Ovary (tissue), 9 donors: ENCODE measurements around the gene MARS1. TPM values are rescaled to one million over a fixed set of nuclear protein-coding genes. Genes with fewer than 3 reads are reported as not detected.

ENCODE experiments used
- DNase-seq, 5 donors: peaks; one replicate each; pipeline ENCODE4 v3.0.0-alpha.2; 2019 to 2020
- H3K27ac ChIP-seq, 2 donors: fragments of 200-600 bp; one replicate each; pipeline versions ENCODE4 v1.5.1 to v1.8.0; 2019 to 2022
- H3K27me3 ChIP-seq: fragments of 200-600 bp; one replicate; pipeline ENCODE4 v1.8.0; 2022
- H3K36me3 ChIP-seq: fragments of 200-600 bp; sonication (generic); one replicate; pipeline ENCODE4 v1.5.1; 2019
- H3K4me1 ChIP-seq: one replicate; pipeline ENCODE4 v1.8.1; 2013; ENCODE audit warnings: mild to moderate bottlenecking, moderate library complexity; ENCODE audit not compliant: insufficient read depth
- H3K4me3 ChIP-seq: fragments of 200-600 bp; sonication (generic); one replicate; pipeline ENCODE4 v1.5.1; 2017
- H3K9me3 ChIP-seq, 2 donors: fragments of 200-600 bp in 1 of 2; sonication (generic) in 1 of 2; one replicate each; pipeline versions ENCODE4 v1.5.1 to v1.8.1; 2013 to 2019; ENCODE audit warnings: mild to moderate bottlenecking in 1 of 2, moderate library complexity in 1 of 2
- CTCF ChIP-seq, 3 donors: fragments of 450-650 bp in 2 of 3; fragments of 200-600 bp in 1 of 3; IDR thresholded peaks; one replicate each; pipeline versions ENCODE4 v1.5.1 to v1.8.0; 2016 to 2022; ENCODE audit warnings: antibody characterized with exemption in 3 of 3, mild to moderate bottlenecking in 1 of 3
- EP300 ChIP-seq: sonication (generic); formaldehyde crosslinking; IDR thresholded peaks from one replicate; pipeline ENCODE4 v1.6.1; 2017; ENCODE audit warnings: antibody characterized with exemption
- POLR2A ChIP-seq: fragments of 450-650 bp; IDR thresholded peaks from one replicate; pipeline ENCODE4 v1.6.1; 2017; ENCODE audit warnings: antibody characterized with exemption, mild to moderate bottlenecking, moderate library complexity
- WGBS, 3 donors: extraction: QIAGEN DNeasy Blood & Tissue Kit in 1 of 3; methylation state at CpG; one replicate each; pipeline versions ENCODE4 v1.1.5 to v1.1.7; 2013 to 2017; 5-methylcytosine and 5-hydroxymethylcytosine counted together
- intact Hi-C, 4 donors: fragments of 100-400 bp; cut with DNase I; formaldehyde crosslinking; loops; one replicate each; pipeline versions ENCODE4 v1.11.0 to v1.15.1; 2022 to 2023
- polyA plus RNA-seq, 2 donors: library from polyadenylated mRNA; stranded (reverse); fragments of 200-250 nt in 1 of 2; fragments of 350-450 nt in 1 of 2; fragmentation: Illumina TruSeq in 1 of 2; extraction: RNeasy Lipid Tissue Mini Kit (QIAGEN cat#74804) in 1 of 2; gene quantifications; one replicate each; pipeline ENCODE4 v1.2.3, GENCODE V29; 2013 to 2014
- total RNA-seq, 7 donors: library from RNA; depleted of rRNA in 2 of 7; stranded (reverse); fragments of >200 nt in 2 of 7; fragmentation: NEBNext Ultra II Directional in 3 of 7; extraction: Animal tissue kit (Norgen Biotek cat#: 25700) in 3 of 7; gene quantifications; one replicate each; pipeline versions ENCODE4 v1.1.0 to v1.2.4, GENCODE V29; 2016 to 2023
- donor health status: DM: no; HTN: no; CAD: no; lungs with moderate emphysema.
- donor health status: DM: no; HTN: no; CAD: no.
- donor health status: Bipolar disorder and iron deficiency.
- donor health status: DM: yes; HTN: yes; CAD: no.
- donor health status: DM: no; HTN: no; CAD: no.
- donor health status: DM: yes; HTN: yes; CAD: no.

MARS1 gene
- total and polyA plus RNA-seq, 9 donors, result 21.1 to 479 (median 66.4) TPM

DNA sequence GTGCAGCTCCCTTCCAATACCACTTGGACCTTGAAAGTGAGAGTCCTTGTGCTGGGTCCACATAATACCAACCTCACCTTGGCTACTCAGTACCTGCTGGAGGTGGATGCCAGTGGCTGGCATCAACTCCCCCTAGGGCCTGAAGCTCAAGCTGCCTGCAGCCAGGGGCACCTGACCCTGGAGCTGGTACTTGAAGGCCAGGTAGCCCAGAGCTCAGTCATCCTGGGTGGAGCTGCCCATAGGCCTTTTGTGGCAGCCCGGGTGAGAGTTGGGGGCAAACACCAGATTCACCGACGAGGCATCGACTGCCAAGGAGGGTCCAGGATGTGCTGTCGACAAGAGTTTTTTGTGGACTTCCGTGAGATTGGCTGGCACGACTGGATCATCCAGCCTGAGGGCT lies 38.5 kb upstream of the MARS1 start:
- intact Hi-C loops, result no loop called here
- no peak for DNase-seq
- Histone ChIP-seq H3K4me3 (no peak overlapping the region), H3K27me3 (no peaks in the 10 kb centered on the region), H3K36me3 (no peaks in the 10 kb centered on the region), H3K4me1 (no peaks in the 10 kb centered on the region), H3K9me3 (no peaks in the 10 kb centered on the region), H3K27ac (no peak overlapping the region)
- WGBS, 3 donors, result 97 to 98% (median 97%) methylated on average over 7 of the region's 7 CpGs
- TF ChIP-seq CTCF (IDR thresholded peaks at IDR 0.05) (no peak), POLR2A (no peak), EP300 (no peak)

- 82 to 100% (median 83%) methylated on average over 3 of the region's 3 CpGs for WGBS, 3 donors
- TF ChIP-seq CTCF (IDR thresholded peaks at IDR 0.05) (no peak), POLR2A (no peak), EP300 (no peak)
- Histone ChIP-seq H3K9me3 (no peaks in the 10 kb centered on the region), H3K27ac (no peak overlapping the region), H3K4me3 (no peak overlapping the region), H3K27me3 (no peaks in the 10 kb centered on the region), H3K4me1 (no peaks in the 10 kb centered on the region), H3K36me3 (no peaks in the 10 kb centered on the region)
- no peak for DNase-seq
- intact Hi-C loops, result loop anchor here (2.0 to 10.0 kb wide), 5 partner anchors 143 to 188 kb away; no protein-coding TSS in a partner anchor
Measured at GRCh38 chr12:57450057-57450456, 37.8 kb upstream of the MARS1 start.

DNA sequence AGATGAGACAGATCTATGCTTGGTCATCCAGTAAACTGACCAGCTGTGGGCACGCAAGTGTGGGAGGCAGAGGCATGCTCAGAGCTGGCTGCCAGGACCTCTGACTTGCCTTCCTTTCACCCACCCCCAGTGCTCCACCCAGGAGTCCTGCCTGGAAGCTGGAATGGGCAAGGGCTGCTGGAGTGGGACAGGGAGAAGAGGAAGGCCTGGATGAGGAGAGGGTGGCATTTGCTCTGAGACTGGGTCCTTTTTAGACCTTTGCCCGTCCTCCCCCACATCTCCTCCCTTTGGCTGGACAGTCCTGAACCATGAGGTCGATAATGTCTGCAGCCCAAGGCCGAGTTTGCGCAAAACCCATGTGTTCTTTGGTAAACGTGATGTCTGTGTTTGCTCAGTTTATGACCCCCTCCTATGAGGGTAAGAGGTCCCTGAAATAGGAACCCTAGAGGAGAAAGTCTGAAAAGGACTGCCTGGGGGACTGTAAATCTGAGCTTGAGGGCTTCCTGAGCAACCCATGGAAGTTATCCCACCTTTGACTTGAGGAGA lies 36.6 kb upstream of the MARS1 start:
- H3K4me3 ChIP-seq, result no peak overlapping the region

DNA sequence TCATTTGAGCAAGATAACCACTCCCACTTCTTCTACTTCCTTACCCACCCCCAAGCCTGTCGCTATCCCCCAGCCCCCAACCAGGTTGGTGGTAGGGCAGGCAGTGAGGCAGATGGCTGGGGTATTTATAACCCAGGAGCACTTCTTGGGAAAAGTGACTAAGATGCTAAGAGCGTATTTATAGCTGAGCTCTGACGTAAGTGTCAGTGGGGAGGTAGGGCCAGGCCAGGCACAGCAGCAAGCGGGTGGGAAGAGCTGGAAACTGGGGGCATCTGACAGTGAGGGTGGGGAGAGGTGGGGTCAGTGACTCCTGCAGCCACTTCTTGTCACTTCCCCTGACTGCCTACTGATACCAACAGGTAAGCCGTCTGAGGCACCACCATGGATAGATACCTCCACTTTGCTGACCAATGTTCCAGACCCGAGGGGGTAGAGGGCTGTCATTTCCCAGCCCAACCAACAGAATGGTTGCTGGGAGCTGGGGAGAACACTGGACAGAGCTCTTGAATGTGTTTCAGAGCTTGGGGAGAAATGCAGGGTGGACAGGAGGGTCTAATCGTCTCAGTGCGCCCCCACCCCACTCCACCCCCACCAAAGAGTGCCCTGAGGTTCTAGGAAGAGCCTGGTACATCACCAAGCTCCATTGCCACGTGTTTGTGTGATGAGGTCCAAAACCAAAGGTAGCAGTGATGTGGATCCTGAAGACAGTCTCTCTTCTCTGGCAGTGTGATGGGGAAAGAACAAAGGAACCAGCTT lies 35.5 kb upstream of the MARS1 start:
- H3K4me1 ChIP-seq, result no peaks in the 10 kb centered on the region
- H3K27ac ChIP-seq, result no peak overlapping the region
- no peaks in the 10 kb centered on the region for H3K27me3 ChIP-seq
- TF ChIP-seq CTCF (IDR thresholded peaks at IDR 0.05) (no peak), EP300 (no peak), POLR2A (no peak)
- DNase-seq, result no peak
- H3K9me3 ChIP-seq, result no peaks in the 10 kb centered on the region
- WGBS, 3 donors, result 23 to 29% (median 25%) methylated on average over 9 of the region's 9 CpGs
- no peaks in the 10 kb centered on the region for H3K36me3 ChIP-seq
- intact Hi-C loops, result loop anchor here (5.0 to 10.0 kb wide), 4 partner anchors 145 to 190 kb away; no protein-coding TSS in a partner anchor
- H3K4me3 ChIP-seq, result no peak overlapping the region

More for the DNA sequence above, 36.6 kb upstream of the MARS1 start:
- Histone ChIP-seq H3K9me3 (no peaks in the 10 kb centered on the region), H3K27ac (no peak overlapping the region), H3K36me3 (no peaks in the 10 kb centered on the region), H3K4me1 (no peaks in the 10 kb centered on the region), H3K27me3 (no peaks in the 10 kb centered on the region)
- intact Hi-C loops, result loop anchor here (2.0 to 10.0 kb wide), 5 partner anchors 144 to 189 kb away; no protein-coding TSS in a partner anchor
- no peak for TF ChIP-seq CTCF (IDR thresholded peaks at IDR 0.05)
- no peak for TF ChIP-seq POLR2A
- TF ChIP-seq EP300, result no peak
- DNase-seq, result no peak
- WGBS, 3 donors, result 28 to 42% (median 30%) methylated on average over 6 of the region's 6 CpGs
